ENCODE data around the gene APOBEC3B. TPM values are rescaled to one million over a fixed set of nuclear protein-coding genes. Genes with fewer than 3 reads are reported as not detected.

Gene APOBEC3B
- total and polyA plus RNA-seq, 8 donors = 1.1 to 8.7 (median 3.8) TPM; not detected in 3

GRCh38 chr22:38955250-38955905, 26.8 kb upstream of the APOBEC3B start:
- 47 to 62% (median 51%) methylated on average over 5 of the region's 5 CpGs for WGBS, 5 donors
- TF ChIP-seq POLR2AphosphoS5 (IDR thresholded peaks at IDR 0.05) = no peak
- no peak for TF ChIP-seq POLR2A (IDR thresholded peaks at IDR 0.05)
- TF ChIP-seq CTCF (IDR thresholded peaks at IDR 0.05) = no peak
- no peak for TF ChIP-seq EP300 (IDR thresholded peaks at IDR 0.05)
- Histone ChIP-seq H3K27ac (peak overlapping the region in 2 of 5 donors; percentile 29 to 58), H3K36me3 (no peaks in the 10 kb centered on the region), H3K27me3 (no peaks in the 10 kb centered on the region), H3K4me3 (peak overlapping the region in 1 of 4 donors; percentile 0), H3K9me3 (no peaks in the 10 kb centered on the region), H3K4me1 (peaks cover 11 to 25% (median 14%) of the 10 kb centered on the region in 4 donors)
- no peak for DNase-seq
- intact Hi-C loops (cut with DNase I; ENCODE audit: low total_unique reads) = no loop called here

- TF ChIP-seq CTCF (IDR thresholded peaks at IDR 0.05) = no peak
- TF ChIP-seq POLR2A (IDR thresholded peaks at IDR 0.05) = no peak
- no peak for TF ChIP-seq POLR2AphosphoS5 (IDR thresholded peaks at IDR 0.05)
- no peak for TF ChIP-seq EP300 (IDR thresholded peaks at IDR 0.05)
- no peak for DNase-seq
These were observed 26.2 kb upstream of the APOBEC3B start for GRCh38 chr22:38955926-38956325.

GRCh38 chr22:38956551-38956950, 25.6 kb upstream of the APOBEC3B start:
- DNase-seq = no peak
- Histone ChIP-seq H3K9me3 (no peaks in the 10 kb centered on the region), H3K27ac (peak overlapping the region in 2 of 5 donors; percentile 46 to 59), H3K4me1 (peaks cover 11 to 25% (median 14%) of the 10 kb centered on the region in 4 donors), H3K36me3 (no peaks in the 10 kb centered on the region), H3K4me3 (no peak overlapping the region), H3K27me3 (no peaks in the 10 kb centered on the region)
- 72 to 94% (median 92%) methylated on average over 5 of the region's 5 CpGs for WGBS, 5 donors
- intact Hi-C loops (cut with DNase I; ENCODE audit: low total_unique reads) = no loop called here
- TF ChIP-seq EP300 (IDR thresholded peaks at IDR 0.05) (no peak), CTCF (IDR thresholded peaks at IDR 0.05) (no peak), POLR2AphosphoS5 (IDR thresholded peaks at IDR 0.05) (no peak), POLR2A (IDR thresholded peaks at IDR 0.05) (no peak)

More at GRCh38 chr22:38955926-38956325, 26.2 kb upstream of the APOBEC3B start:
- Histone ChIP-seq H3K9me3 (no peaks in the 10 kb centered on the region), H3K4me1 (peaks cover 11 to 25% (median 14%) of the 10 kb centered on the region in 4 donors), H3K36me3 (no peaks in the 10 kb centered on the region), H3K27ac (no peak overlapping the region), H3K4me3 (no peak overlapping the region), H3K27me3 (no peaks in the 10 kb centered on the region)
- WGBS, 5 donors = 92 to 100% (median 96%) methylated on average over 3 of the region's 3 CpGs
- intact Hi-C loops (cut with DNase I; ENCODE audit: low total_unique reads) = no loop called here

DNA sequence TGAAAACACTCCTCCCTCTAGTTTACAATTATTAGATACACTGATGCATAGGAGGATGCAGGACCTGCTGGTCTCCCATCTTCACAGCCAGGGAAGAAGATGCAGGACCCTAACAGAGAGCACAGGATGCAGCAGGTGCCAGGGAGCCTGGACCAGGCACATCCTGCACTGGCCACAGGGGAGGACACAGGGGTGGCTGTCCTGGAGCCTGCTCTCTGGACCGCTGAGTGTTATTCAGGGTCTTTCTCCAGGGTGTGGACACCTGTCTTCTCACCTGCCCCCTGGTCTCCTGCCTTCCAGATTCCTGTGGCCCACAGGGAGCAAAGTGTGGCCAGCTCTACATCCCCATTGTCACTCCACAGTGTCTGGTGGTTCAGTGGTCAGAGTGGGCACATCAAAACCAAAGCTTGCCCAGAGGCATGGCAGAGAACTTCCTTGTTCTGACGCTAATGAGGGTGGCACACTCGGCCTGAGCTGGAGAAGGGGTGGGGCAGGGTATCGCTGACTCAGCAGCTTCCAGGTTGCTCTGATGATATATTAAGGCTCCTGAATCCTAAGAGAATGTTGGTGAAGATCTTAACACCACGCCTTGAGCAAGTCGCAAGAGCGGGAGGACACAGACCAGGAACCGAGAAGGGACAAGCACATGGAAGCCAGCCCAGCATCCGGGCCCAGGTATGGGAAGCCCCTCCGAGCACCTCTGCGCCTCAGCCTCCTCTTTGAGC, 24.9 kb upstream of the APOBEC3B start, which contains the start of gene APOBEC3A:
Gene APOBEC3A (plus strand): TSS at position 564 of the 725 bp plus-strand sequence. CDS start 83 bp downstream, at position 647.
- Histone ChIP-seq H3K27ac (peak within 1 kb of the TSS in 2 of 5 donors; percentile 46 to 59), H3K4me1 (peaks cover 11 to 25% (median 14%) of the 10 kb centered on the region in 4 donors), H3K9me3 (no peaks in the 10 kb centered on the region), H3K27me3 (no peaks in the 10 kb centered on the region), H3K36me3 (no peaks in the 10 kb centered on the region), H3K4me3 (no peak within 1 kb of the TSS)
- intact Hi-C loops (cut with DNase I; ENCODE audit: low total_unique reads) = no loop called here
- no peak for TF ChIP-seq POLR2AphosphoS5 (IDR thresholded peaks at IDR 0.05)
- TF ChIP-seq EP300 (IDR thresholded peaks at IDR 0.05) = no peak
- no peak for TF ChIP-seq CTCF (IDR thresholded peaks at IDR 0.05)
- TF ChIP-seq POLR2A (IDR thresholded peaks at IDR 0.05) = no peak
- peak; percentile 62 to 63 for DNase-seq
- WGBS, 5 donors = 64 to 83% (median 75%) methylated on average over 11 of the region's 11 CpGs

Data from stomach (tissue), 9 donors.